ENCODE measurements around the gene ECHDC1.
"Not testable (repeated sequence)": the region's sequence is repeated elsewhere in the genome, so short reads cannot be mapped to it uniquely, and the experiment has no call there.

ECHDC1 gene, protein sequence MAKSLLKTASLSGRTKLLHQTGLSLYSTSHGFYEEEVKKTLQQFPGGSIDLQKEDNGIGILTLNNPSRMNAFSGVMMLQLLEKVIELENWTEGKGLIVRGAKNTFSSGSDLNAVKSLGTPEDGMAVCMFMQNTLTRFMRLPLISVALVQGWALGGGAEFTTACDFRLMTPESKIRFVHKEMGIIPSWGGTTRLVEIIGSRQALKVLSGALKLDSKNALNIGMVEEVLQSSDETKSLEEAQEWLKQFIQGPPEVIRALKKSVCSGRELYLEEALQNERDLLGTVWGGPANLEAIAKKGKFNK

GRCh38 chr6:127342946-127343808, at the start of gene ECHDC1:
Gene ECHDC1, minus strand, starts transcription at chr6:127343609. Its CDS starts 12,581 bp downstream, at chr6:127331028.
- peak; percentile 35 for DNase-seq

DNA sequence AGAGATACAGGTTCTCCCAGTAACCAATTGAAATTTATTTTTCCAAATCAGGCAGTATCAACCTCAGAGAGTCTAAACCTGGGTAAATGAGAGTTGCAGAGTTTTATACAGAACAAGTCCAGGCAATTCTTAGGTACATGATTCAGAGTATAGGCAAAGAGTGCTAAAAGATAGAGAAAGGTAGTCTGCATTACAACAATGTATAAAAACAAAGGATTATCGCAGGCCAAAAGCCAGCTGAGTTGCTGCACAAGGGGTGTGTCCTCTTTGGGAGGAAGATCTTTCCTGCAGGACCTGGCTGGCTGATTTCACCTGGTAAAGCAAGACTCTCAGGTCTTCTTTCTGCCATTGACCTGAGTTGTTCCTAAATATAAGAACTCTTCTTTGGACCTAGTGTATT, 48.9 kb upstream of the ECHDC1 start:
- DNase-seq, result no peak

GRCh38 chr6:127391094-127391953, 47.9 kb upstream of the ECHDC1 start:
- no peak for DNase-seq

GRCh38 chr6:127389706-127390105, 46.3 kb upstream of the ECHDC1 start:
- no peak for DNase-seq

GRCh38 chr6:127385668-127386430, 42.4 kb upstream of the ECHDC1 start:
- DNase-seq, result no peak

- DNase-seq, result not testable (repeated sequence)
Measured at GRCh38 chr6:127384848-127385247, 41.4 kb upstream of the ECHDC1 start.

DNA sequence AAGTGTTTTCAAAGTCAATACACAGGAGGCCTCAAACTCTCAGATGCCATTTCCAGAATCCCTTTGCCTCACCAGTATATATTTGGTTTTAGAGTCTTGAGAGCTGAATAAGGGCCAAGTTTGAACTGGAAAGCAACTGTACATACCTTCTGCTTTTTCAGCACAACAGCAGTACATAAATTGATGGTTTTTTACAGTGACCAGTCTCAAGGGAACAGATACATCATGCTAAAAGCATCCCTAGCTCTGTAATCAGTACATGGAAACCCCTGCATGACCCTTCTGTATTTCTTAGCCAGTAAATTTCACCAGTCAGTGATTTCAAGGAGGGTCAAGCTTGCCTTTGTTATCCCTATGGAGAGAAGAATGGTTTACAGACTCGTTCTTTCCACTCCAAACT, 40.6 kb upstream of the ECHDC1 start:
- DNase-seq, result no peak

- no peak for DNase-seq
Measured at GRCh38 chr6:127382413-127382812, 39.0 kb upstream of the ECHDC1 start.

DNA sequence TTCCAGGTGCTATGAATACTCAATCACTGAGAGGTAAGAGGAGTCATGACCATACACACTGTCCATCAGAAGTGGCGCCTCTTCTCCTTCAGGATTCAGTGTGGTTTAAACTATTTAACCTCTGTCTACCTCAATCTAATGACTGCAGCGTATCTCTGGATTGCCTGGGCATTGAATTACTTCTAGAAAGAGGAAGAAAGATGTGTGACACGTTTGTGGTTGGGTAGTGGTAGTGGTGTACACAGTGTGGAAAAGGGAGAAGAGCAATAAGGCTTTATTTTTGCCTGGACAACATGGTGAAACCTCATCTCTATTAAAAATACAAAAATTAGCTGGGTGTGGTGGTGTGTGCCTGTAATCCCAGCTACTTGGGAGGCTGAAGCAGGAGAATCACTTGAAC, 38.0 kb upstream of the ECHDC1 start:
- no peak for DNase-seq

DNA sequence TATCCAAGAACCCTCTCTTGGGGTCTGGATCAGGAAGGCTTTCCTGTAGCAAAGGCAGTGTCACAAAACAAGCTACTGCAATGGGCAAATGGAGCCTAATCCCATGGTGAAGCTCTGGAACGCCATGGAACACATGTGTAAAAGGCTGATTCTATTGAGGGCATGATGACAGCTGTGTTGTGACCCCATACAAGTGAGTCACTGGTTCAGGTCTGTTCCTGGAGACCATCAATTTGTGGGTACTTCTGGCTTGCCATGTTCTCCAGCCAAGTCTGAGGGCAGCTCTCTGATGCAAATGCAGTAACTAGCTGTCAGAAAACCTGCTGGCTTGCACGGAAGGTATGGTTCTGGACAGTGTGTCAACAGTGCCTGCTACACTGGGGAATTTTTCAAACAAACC, 33.3 kb upstream of the ECHDC1 start:
- no peak for DNase-seq

DNA sequence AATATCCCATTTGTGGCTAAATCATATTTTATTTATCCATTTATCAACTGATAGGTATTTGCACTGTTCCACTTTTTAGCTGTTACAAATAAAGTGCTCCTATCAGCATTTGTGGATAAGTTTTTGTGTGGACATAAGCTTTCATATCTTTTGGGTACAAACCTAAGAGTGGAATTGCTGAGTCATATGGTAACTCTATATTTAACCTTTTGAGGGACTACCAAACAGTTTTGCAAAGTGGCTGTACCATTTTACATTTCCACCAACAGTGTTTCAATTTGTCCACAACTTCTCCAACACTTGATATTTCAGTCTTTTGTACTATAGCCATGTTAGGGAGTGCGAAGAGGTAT, 23.6 kb upstream of the ECHDC1 start:
- no peak for DNase-seq

DNA sequence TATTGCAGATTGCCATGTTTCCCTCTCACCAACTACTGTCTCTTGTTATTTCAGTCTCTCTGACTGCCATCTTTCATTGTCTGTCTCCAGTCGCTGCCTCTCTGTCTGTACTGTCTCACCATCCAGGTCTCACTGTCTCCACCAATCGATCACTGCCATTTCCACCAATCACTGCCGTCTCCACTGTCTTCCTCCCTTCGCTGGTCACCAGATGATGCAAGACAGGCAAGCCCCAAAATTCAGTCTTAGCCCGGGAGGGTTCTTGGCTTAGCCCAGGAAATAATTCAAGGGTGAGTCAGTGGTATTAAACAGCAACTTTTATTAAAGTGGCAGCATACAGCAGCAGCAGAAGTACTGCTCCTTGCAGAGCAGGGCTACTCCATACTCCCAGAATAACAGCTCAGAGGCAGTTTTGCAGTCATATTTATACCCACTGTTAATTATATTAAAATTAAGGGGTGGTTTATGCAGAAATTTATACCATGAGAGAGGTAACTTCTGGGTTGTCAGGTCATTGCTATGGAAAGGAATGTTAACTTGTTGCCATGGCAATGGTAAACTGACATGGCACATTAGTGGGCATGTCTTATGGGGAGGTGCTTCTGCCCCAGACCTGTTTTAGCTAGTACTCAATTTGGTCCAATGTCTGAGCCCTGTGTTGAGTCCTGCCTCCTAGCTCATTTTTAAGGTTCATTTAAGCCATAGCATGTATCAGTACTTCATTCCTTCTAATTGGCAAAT, 23.0 kb upstream of the ECHDC1 start:
- no peak for DNase-seq

GRCh38 chr6:127365874-127366273, 22.5 kb upstream of the ECHDC1 start:
- DNase-seq, result no peak

DNA sequence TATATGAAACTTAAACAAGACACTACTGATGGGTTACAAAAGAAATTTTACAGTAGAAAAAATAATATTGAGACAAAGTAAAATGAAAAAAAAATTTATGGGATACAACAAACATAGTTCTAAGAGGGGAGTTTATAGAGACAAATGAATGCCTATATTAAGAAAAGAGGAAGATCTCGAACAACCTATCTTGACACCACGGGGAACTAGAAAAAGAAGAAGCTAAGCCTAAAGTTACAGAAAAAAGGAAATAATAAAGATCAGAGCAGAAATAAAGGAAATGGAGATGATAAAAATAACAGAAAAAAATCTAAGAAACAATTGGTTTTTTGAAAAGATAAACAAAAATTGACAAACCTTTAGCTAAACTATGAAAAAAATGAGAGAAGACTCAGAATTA, 9.1 kb upstream of the ECHDC1 start:
- DNase-seq, result no peak

- no peak for DNase-seq
Measured at GRCh38 chr6:127349980-127350379, 6.6 kb upstream of the ECHDC1 start.

DNA sequence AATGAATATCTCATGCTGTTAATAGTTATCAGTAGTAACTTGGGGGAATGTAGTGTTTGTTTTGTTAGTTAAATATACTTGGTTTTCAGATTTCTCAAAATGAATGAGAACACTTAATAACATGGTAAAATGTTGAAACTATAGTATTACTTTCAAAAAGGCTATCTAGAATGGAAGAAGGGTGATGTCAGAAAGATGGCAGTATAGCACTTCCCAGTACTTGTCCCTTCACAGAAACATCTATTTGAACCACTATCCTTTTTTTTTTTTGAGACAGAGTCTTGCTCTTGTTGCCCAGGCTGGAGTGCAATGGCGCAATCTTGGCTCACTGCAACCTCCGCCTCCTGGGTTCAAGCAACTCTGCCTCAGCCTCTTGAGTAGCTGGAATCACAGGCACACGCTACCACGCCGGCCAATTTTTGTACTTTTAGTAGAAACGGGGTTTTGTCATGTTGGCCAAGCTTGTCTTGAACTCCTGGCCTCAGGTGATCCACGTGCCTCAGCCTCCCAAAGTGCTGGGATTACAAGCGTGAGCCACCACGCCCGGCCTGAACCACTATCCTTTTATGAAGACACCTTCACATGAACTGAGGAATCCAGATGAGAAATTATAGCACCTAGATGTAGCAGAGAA, 4.7 kb upstream of the ECHDC1 start:
- DNase-seq, result no peak

GRCh38 chr6:127347178-127347577, 3.8 kb upstream of the ECHDC1 start:
- no peak for DNase-seq

DNA sequence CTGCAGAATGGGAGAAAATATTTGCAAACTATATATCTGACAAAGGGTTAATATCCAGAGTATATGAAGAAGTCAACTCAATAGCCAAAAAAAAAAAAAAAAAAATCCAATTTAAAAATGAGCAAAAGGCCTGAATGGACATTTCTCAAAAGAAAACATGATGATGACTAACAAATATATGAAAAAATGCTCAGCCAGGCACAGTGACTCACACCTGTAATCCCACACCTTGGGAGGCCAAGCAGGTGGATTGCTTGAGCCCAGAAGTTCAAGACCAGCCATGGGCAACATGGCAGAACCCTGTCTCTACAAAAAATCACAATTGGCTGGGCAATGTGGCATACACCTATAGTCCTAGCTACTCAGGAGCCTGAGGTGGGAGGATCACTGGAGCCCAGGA, 2.1 kb upstream of the ECHDC1 start:
- DNase-seq, result no peak

- no peak for DNase-seq
Measured at GRCh38 chr6:127343809-127344659, 625 bp upstream of the ECHDC1 start.

DNA sequence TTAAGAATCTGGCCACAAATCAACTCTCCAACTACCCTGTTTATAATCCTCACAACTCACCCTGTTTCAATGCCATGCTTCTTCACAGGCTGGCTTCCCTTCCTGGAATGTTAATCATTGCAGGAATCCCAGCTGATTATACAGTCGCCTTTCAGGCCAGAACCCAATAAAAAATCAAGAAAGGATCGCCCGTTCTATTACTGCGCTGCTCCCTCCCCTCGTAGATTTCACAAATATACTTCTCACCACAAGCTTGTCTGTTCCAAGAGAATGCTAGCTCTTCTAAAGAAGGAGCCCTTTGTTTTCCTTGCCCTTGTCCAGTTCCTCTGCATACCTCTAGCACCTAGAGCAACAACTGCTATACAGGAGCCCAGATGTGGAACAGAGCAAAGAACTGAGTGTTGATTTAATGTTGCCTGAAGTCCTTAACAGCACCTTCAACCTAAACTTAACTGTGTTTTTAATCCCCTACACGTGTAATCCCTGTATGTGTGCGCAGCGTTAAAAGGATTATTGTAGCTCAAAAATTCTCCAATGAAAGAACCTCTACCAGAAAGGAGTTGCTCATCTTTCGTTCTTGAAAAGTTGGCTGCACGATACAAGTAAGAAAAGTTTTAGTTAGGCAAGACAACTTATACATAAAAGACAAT, 988 bp downstream of the ECHDC1 start:
- DNase-seq, result no peak
